HG02588 (cell line): Measurements from ENCODE around the gene ESYT3.
"Not testable (repeated sequence)": the region's sequence is repeated elsewhere in the genome, so short reads cannot be mapped to it uniquely, and the experiment has no call there.

Experiments used
- ATAC-seq: cut with Tn5 transposase; IDR thresholded peaks from one replicate; pipeline ENCODE4 v1.9.1; 2021; ENCODE audit warnings: mild to moderate bottlenecking, moderate library complexity; ENCODE audit not compliant: unreplicated experiment

ESYT3 gene

GRCh38 chr3:138407236-138407907, 27.0 kb upstream of the ESYT3 start:
- no peak for ATAC-seq

DNA sequence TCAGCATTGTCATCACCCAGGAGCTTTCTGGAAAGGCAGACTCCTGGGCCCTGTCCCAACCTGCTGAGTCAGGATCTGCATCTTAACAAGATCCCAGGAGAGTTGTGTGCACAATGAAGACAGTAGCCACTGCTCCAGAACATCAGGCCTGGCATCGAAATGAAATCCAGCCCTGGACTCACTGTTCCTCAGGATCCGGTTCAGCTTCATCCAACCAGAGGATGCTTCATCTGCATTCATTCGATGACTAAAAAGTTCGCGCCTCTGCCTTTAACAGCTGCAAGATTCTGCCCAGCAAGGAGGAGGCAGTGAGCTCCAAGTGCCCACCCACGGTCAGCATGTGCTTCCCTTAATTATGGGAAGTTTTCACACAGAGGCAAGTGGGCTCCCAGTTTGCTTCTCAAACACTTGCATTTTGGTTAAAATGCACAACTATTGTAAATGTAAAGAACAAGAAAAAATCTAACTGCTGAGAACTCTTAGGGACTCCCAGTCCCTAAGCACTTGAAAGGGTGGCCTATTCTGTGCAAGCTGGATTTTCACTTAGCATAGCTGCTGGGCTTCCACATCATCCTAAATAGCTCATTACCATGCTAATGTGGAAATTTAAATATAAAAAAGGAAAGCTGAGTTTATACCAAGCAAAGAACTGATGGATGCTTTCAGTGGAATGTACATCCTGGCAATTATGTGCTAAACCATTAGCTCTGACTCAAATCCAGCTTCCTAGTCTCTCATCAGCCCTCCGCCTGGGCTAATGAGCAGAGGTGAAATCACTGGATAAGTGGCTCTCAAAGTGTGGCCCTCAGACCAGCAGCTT, 25.5 kb upstream of the ESYT3 start:
- no peak for ATAC-seq

DNA sequence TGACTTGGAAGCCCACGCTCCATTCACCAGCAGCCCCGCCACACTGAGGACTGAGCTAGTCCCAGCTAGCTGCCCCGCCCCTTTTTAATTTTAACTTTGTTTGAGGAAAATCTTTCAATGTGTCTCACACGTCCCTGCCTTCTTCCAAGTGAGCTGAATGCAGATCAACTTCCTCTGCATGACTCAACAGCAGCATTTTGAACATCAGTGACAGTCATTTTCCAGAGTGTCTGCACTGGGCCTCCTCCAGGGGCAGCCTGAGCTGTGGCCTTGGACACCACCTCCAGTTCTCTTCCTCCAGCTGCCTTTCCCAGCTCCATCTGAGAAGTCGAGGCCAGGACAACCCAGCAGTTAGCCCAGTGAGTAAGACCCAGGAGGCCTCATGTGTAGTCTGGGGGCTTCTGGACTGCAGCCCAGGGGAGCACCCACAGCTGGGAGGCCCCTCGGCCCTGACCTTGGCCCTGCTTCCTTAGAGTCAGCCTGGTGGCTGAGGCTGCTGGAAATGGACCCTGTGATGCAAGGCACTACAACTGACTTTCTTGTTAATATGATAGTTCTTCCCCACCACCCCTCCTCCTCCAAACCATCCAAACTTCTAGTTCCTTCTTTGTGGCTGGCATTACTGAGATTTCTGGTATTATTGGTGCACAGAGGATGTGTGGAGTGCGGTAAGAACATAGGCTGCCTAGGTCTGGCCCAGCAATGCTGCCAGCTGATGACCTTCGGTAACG, 21.4 kb upstream of the ESYT3 start:
- no peak for ATAC-seq

GRCh38 chr3:138416236-138416635, 18.2 kb upstream of the ESYT3 start:
- ATAC-seq, result not testable (repeated sequence)

DNA sequence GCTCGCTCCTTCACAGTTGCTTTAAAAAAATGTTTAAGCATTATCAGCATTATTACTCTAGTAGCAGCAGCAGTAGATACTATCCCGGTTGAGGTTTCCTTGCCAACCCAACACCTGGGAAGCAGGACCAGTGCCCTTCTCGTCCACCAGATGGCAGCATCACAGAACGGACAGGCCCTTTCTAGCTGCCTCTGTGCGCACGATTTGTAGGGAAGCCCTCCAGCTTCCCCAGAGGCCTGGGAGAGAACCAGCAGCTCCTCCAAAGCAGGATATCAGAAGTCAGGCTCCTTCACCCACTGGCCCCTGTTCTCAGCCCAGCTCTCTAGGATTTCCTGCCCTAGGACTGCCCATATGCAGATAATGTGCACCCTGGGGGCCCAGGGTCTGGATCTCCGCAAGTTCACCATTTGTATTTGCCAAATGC, 16.8 kb upstream of the ESYT3 start:
- peak; percentile 81 for ATAC-seq

DNA sequence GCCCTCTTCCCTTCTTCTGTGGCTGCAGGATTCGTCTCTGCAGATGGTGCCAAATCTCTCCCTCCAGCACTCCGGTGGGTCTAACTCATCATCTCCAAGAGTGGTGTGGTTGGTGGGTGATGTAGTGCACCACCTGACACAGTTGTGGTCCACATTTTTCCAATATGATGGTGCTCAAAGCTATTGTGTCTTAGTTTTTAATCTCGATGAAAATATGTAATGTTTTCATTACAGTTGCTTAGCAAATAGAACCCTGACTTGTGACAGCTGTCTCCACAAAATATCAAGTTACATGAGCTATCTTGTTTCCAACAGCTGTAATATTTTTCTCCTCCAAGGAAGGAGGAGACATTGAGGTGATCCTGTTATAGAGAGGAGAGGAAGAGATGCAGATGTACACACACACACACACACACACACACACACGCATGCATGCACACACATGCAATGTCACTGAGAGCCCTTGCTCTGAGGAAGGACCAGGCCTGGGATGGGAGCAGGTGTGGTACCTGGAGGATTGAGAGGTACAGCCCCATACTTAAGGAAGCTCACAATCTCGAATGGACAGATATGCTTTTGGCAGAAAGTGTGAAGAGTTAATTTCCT, 15.7 kb upstream of the ESYT3 start:
- no peak for ATAC-seq

GRCh38 chr3:138423316-138423715, 11.1 kb upstream of the ESYT3 start:
- ATAC-seq, result no peak

GRCh38 chr3:138424323-138424722, 10.1 kb upstream of the ESYT3 start:
- no peak for ATAC-seq

DNA sequence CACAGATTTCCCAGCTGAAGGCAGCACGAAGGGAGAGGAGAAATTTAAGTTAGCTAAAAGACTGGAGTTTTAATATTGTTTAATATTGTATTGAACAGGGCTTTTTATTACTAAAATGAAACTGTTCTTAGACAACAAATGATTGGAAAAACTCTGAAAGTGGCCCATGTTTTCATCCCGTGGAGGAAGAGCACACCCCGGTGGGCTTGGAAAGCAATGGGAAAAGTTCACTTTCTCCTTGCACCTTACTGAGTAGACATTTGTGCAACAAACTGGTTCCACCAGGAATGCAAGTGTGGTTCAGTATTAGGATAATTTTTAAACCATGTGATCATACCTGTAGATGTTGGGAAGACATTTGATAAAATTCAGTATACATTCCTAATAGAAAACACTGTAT, 8.2 kb upstream of the ESYT3 start:
- no peak for ATAC-seq

DNA sequence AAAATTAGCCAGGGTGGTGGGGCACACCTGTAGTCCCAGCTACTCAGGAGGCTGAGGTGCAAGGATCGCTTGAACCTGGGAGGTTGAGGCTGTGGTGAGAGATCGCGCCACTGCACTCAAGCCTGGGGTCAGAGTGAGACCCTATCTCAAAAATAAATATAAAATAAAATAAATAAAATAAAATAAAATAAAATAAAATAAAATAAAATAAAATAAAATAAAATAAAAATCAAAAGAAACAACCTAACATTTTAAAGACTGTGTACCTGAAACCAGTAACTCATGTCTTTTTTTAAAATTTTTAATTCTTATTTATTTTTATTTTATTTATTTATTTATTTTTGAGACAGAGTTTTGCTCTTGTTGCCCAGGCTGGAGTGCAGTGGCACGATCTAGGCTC, 7.7 kb upstream of the ESYT3 start:
- not testable (repeated sequence) for ATAC-seq

- ATAC-seq, result no peak
Measured at GRCh38 chr3:138429665-138430064, 4.8 kb upstream of the ESYT3 start.

- ATAC-seq, result no peak
Measured at GRCh38 chr3:138432576-138433240, 1.7 kb upstream of the ESYT3 start.

GRCh38 chr3:138433892-138434275, 532 bp upstream of the ESYT3 start:
- no peak for ATAC-seq

DNA sequence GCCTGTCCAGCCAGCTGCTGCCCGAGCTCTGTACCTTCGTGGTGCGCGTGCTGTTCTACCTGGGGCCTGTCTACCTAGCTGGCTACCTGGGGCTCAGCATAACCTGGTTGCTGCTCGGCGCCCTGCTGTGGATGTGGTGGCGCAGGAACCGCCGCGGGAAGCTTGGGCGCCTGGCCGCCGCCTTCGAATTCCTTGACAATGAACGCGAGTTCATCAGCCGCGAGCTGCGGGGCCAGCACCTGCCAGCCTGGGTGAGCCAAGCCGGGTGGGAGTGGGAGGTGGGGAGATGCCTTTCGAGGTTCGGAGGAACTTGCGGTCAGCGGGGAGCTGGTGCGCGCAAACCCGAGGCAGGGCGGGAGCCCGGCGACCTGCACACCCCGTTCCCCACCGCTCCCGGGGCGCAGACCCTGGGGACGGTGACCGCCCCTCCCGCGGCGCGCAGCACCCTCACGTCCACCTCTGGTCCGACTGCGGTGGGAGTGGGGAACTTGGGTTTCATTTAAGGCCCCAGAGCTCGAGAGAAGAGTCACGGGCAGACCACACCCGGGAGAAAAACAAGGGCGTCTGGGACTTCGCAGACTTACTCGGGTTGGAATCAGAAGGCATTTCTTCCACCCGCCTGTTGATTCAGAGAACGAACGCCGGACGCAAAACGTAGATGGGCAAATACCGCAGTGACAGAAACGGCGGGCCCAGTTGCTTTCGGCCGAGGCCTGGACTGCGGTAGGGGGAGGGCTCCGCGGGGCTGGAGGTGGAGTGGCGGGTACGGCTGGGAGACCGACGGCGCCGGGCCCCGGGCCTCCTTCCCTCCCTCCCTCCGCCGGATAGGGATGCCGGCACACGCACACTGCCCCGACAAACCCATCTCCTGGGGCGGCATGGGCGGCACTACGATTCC, 708 bp downstream of the ESYT3 start:
- ATAC-seq, result no peak

GRCh38 chr3:138435840-138436239, 1.4 kb downstream of the ESYT3 start:
- no peak for ATAC-seq

- ATAC-seq, result no peak
Measured at GRCh38 chr3:138437281-138437680, 2.9 kb downstream of the ESYT3 start.

DNA sequence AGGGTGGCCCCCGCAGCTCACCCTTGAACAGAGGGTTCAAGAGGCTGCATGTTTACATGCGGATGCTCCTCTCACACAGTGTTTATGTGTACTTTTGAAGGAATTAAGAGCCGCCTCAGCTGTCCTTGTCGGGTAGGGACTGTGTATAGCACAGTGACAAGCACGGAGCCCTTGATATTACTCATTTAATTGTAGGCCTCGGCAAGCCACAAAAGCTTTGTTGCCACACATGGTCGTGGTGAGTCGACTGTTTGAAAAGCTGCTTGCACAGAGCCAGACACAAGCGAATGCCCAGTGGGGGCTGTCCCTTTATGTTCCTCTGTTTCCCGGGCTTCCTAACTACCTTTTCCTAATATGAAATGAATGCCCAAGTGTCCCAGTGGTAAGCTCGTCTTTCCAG, 4.5 kb downstream of the ESYT3 start:
- no peak for ATAC-seq

- no peak for ATAC-seq
Measured at GRCh38 chr3:138439646-138440045, 5.2 kb downstream of the ESYT3 start.

DNA sequence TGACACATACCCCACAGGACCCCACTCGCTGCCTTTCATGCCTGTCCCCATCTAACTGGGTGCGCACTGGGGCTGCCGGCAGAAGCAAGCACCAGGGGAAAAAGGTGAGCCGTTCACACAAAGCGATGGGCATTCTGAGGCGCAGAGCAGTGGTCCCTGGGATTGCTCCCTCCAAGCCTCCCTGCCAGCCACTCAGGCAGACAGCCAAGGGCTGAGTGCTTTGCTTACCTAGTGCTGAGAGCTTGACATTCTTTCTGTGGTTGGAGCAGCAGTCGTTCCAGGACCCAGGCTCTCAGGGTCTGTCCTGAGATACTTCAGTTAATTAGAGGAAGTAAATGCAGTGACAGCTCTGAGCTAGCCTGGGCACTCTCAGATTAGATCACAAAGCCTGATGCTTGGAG, 5.7 kb downstream of the ESYT3 start:
- no peak for ATAC-seq

GRCh38 chr3:138440596-138440995, 6.2 kb downstream of the ESYT3 start:
- ATAC-seq, result no peak
